Endothelial cell of umbilical vein (primary cell): Measurements from ENCODE around the gene ERICH3. TPM values are rescaled to one million over a fixed set of nuclear protein-coding genes. Genes with fewer than 3 reads are reported as not detected.

ENCODE experiments used
- BruUV-seq: library from RNA; stranded (reverse); fragments of 400-500 nt; replicated peaks from 2 replicates; lab custom pipeline; 2021; lab: Mats Ljungman, UMichigan
- CTCF ChIA-PET: fragments of 300-600, 350-600 bp; sonication (Branson Sonifier 250); formaldehyde crosslinking; loops from one replicate; lab custom pipeline; 2021; ENCODE audit warnings: antibody characterized with exemption, inconsistent platforms; lab: Charles Lee
- POLR2A ChIA-PET: fragments of 300-600, 350-600 bp; sonication (Branson Sonifier 250); formaldehyde crosslinking; loops from one replicate; lab custom pipeline; 2021; ENCODE audit warnings: antibody characterized with exemption, inconsistent platforms; lab: Charles Lee
- DNase-seq: peaks from one replicate; pipeline ENCODE4 v3.0.0-alpha.2; 2011; ENCODE audit warnings: low read depth, low spot score
- FAIRE-seq: peaks from 2 replicates; lab custom pipeline; 2011; peaks lifted over from hg19 to GRCh38; lab: Jason Lieb, UNC
- H2AFZ ChIP-seq: 2 replicates; pipeline ENCODE4 v1.6.0; 2012; ENCODE audit warnings: low read depth, low read length, control low read depth, inconsistent platforms
- H3K27ac ChIP-seq: 2 replicates; pipeline ENCODE4 v1.5.1; 2011; ENCODE audit warnings: low read depth, mild to moderate bottlenecking, control low read depth, low read length, moderate library complexity; ENCODE audit not compliant: insufficient read depth
- H3K27me3 ChIP-seq, 2 experiments: 2 replicates each; pipeline versions ENCODE4 v1.6.0 to v1.6.1; 2011; ENCODE audit warnings: low read length in 2 of 2, mixed read lengths in 1 of 2; ENCODE audit not compliant: control insufficient read depth in 2 of 2, insufficient read depth in 2 of 2
- H3K36me3 ChIP-seq, 2 experiments: 2 replicates in 1 of 2; 3 replicates in 1 of 2; pipeline ENCODE4 v1.5.1; 2011; ENCODE audit warnings: low read length in 2 of 2, mild to moderate bottlenecking in 1 of 2, moderate library complexity in 1 of 2; ENCODE audit not compliant: control insufficient read depth in 2 of 2, insufficient read depth in 2 of 2; ENCODE audit errors: extremely low read depth in 1 of 2
- H3K4me1 ChIP-seq: 3 replicates; pipeline ENCODE4 v1.5.1; 2011; ENCODE audit warnings: mild to moderate bottlenecking, low read length; ENCODE audit not compliant: control insufficient read depth, insufficient read depth; ENCODE audit errors: extremely low read depth
- H3K4me2 ChIP-seq: 2 replicates; pipeline ENCODE4 v1.6.1; 2011; ENCODE audit warnings: low read length, control low read depth, mixed read lengths; ENCODE audit not compliant: insufficient read depth
- H3K4me3 ChIP-seq, 3 experiments: fragments of 200-600 bp in 1 of 3; sonication (generic), shearing (Covaris generic) in 1 of 3; replicated peaks in 1 of 3; 2 replicates each; pipeline ENCODE4 v1.5.1; 2011 to 2016; ENCODE audit warnings: control low read depth in 3 of 3, low read length in 3 of 3, mild to moderate bottlenecking in 2 of 3, inconsistent platforms in 1 of 3, low read depth in 1 of 3, moderate library complexity in 1 of 3; ENCODE audit not compliant: insufficient read depth in 1 of 3
- H3K79me2 ChIP-seq: 2 replicates; pipeline ENCODE4 v1.6.0; 2012; ENCODE audit warnings: low read length, inconsistent platforms; ENCODE audit not compliant: control insufficient read depth, insufficient read depth
- H3K9ac ChIP-seq: replicated peaks from 2 replicates; pipeline ENCODE3; 2011; ENCODE audit warnings: low read length, control low read depth; ENCODE audit not compliant: insufficient read depth; ENCODE audit errors: extremely low read depth
- H3K9me1 ChIP-seq: replicated peaks from 3 replicates; pipeline ENCODE4 v1.6.0; 2011; ENCODE audit warnings: mild to moderate bottlenecking, low read length; ENCODE audit not compliant: control insufficient read depth, insufficient read depth; ENCODE audit errors: extremely low read depth
- H3K9me3 ChIP-seq: replicated peaks from 2 replicates; pipeline ENCODE4 v1.5.1; 2012; ENCODE audit warnings: low read length, inconsistent platforms; ENCODE audit not compliant: control insufficient read depth, insufficient read depth
- H4K20me1 ChIP-seq: replicated peaks from 2 replicates; pipeline ENCODE3; 2011; ENCODE audit warnings: mild to moderate bottlenecking, low read length; ENCODE audit not compliant: control insufficient read depth, insufficient read depth; ENCODE audit errors: extremely low read depth
- EZH2 ChIP-seq: IDR thresholded peaks from 2 replicates; pipeline ENCODE4 v1.6.1; 2012; ENCODE audit warnings: borderline replicate concordance, low read depth, mild to moderate bottlenecking, moderate library complexity, low read length, inconsistent platforms; ENCODE audit not compliant: severe bottlenecking
- FOS ChIP-seq: IDR thresholded peaks from 2 replicates; pipeline ENCODE4 v1.6.1; 2011; ENCODE audit warnings: mild to moderate bottlenecking, low read length, moderate library complexity, borderline replicate concordance; ENCODE audit not compliant: insufficient read depth
- GATA2 ChIP-seq: IDR thresholded peaks from 2 replicates; pipeline ENCODE4 v1.7.0; 2011; ENCODE audit warnings: low read depth, mild to moderate bottlenecking, moderate library complexity, mixed read lengths, low read length; ENCODE audit not compliant: insufficient read length, insufficient read depth
- JUN ChIP-seq: IDR thresholded peaks from 2 replicates; pipeline ENCODE4 v1.6.1; 2011; ENCODE audit warnings: borderline replicate concordance, low read depth; ENCODE audit not compliant: insufficient read length, insufficient read depth
- MYC ChIP-seq: IDR thresholded peaks from one replicate; pipeline ENCODE4 v1.6.1; 2011; ENCODE audit warnings: mild to moderate bottlenecking, low read depth, low read length
- POLR2A ChIP-seq: IDR thresholded peaks from 2 replicates; pipeline ENCODE4 v1.6.1; 2012; ENCODE audit warnings: low read depth, mild to moderate bottlenecking, control low read depth, low read length
- POLR2AphosphoS5 ChIP-seq: IDR thresholded peaks from 2 replicates; pipeline ENCODE4 v1.6.1; 2012; ENCODE audit warnings: low read depth, mild to moderate bottlenecking, control low read depth, low read length, moderate library complexity; ENCODE audit not compliant: insufficient read depth
- dilution Hi-C: fragments of 300-500 bp; cut with MboI; formaldehyde crosslinking; loops from one replicate; pipeline ENCODE4 v1.15.0; 2019; ENCODE audit warnings: low sequenced_read_pairs; ENCODE audit not compliant: extremely low pct_ligation_motif_present
- intact Hi-C: fragments of 100-400 bp; cut with micrococcal nuclease; formaldehyde crosslinking; loops from one replicate; pipeline ENCODE4 v1.10.0; 2022
- polyA plus RNA-seq, 4 experiments: library from polyadenylated mRNA; depleted of rRNA in 3 of 4; stranded (reverse) in 3 of 4; unstranded in 1 of 4; fragments of >200 nt; gene quantifications; 2 replicates each; pipeline versions ENCODE4 v1.2.1 to v1.2.3, GENCODE V29; 2011 to 2012; ENCODE audit warnings: missing spikeins in 1 of 4
- total RNA-seq: library from RNA; stranded (reverse); gene quantifications from 2 replicates; pipeline ENCODE4 v1.2.3, GENCODE V29; 2021
- TF ChIP-seq, protein P1 (sequence below): IDR thresholded peaks from 2 replicates; pipeline ENCODE4 v1.6.1; 2011; ENCODE audit not compliant: insufficient read depth, insufficient read length
- TF ChIP-seq, protein P2 (sequence below), 2 donors: IDR thresholded peaks; 1 replicate in 1 of 2; 2 replicates in 1 of 2; pipeline ENCODE4 v1.5.1; 2011; ENCODE audit warnings: low read length in 2 of 2, mild to moderate bottlenecking in 2 of 2, moderate library complexity in 2 of 2, control low read depth in 1 of 2, inconsistent platforms in 1 of 2, low read depth in 1 of 2; ENCODE audit not compliant: insufficient read depth in 1 of 2; ENCODE audit errors: extremely low read depth in 1 of 2

The ERICH3 gene
- total and polyA plus RNA-seq, 2 donors (not counting 3 experiments of a cell fraction or from before 2014, with no cell fraction given): not detected

DNA sequence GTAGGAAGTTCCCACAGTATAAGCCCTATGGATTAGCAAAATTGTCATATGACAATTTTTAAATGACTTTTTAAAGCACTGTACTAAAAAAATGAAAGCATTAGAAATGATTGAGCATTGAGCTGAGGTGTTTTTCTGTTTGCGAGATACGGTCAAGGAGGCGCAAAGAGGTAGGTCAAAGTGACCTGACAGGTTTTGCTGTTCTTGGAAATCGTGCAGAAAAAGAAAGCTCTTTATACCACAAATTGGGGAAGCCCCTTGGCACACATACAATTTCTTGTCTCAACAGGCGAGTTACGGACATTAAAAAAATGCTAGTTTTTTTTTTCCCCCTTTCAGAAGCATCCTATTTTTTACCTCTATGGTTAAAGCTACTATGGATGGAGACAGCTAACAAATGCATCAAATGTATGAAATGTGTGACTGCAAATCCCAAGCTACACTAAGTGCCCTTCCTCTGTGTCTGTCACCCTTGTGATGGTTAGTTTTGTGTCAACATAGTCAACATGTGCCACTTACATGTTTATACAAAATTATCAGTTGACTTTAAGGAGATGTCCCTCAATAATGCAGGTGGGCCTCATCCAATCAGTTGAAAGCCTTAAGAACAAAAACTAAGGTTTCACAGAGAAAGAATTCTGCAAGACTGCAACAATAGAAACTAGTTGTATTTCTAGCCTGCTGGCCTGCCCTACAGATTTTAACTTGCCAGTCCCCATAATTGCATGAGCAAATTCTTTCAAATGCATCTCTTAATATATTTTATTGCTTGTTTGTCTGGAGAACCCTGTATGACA lies 30.0 kb upstream of the ERICH3 start:
- intact Hi-C loops: no loop called here
- H4K20me1 ChIP-seq: no peaks in the 10 kb centered on the region
- DNase-seq: no peak
- no TSS peak for BruUV-seq
- no peak overlapping the region for H3K9ac ChIP-seq
- H3K79me2 ChIP-seq: no peaks in the 10 kb centered on the region
- TF ChIP-seq GATA2 (no peak), JUN (no peak), MYC (no peak), POLR2A (no peak), EZH2 (no peak), POLR2AphosphoS5 (no peak), FOS (no peak)
- TF ChIP-seq, protein P1, sequence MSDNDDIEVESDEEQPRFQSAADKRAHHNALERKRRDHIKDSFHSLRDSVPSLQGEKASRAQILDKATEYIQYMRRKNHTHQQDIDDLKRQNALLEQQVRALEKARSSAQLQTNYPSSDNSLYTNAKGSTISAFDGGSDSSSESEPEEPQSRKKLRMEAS: no peak
- TF ChIP-seq, protein P2, sequence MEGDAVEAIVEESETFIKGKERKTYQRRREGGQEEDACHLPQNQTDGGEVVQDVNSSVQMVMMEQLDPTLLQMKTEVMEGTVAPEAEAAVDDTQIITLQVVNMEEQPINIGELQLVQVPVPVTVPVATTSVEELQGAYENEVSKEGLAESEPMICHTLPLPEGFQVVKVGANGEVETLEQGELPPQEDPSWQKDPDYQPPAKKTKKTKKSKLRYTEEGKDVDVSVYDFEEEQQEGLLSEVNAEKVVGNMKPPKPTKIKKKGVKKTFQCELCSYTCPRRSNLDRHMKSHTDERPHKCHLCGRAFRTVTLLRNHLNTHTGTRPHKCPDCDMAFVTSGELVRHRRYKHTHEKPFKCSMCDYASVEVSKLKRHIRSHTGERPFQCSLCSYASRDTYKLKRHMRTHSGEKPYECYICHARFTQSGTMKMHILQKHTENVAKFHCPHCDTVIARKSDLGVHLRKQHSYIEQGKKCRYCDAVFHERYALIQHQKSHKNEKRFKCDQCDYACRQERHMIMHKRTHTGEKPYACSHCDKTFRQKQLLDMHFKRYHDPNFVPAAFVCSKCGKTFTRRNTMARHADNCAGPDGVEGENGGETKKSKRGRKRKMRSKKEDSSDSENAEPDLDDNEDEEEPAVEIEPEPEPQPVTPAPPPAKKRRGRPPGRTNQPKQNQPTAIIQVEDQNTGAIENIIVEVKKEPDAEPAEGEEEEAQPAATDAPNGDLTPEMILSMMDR (IDR thresholded peaks at IDR 0.05; ENCODE audit: extremely low read depth in 1 of 2, insufficient read depth in 1 of 2, low read depth in 1 of 2, low read length in 2 of 2): no peak
- H3K27me3 ChIP-seq: no peaks in the 10 kb centered on the region
- no peak for FAIRE-seq
- H3K27ac ChIP-seq: no peak overlapping the region
- peaks cover 0 to 2% of the 10 kb centered on the region in 2 experiments for H3K36me3 ChIP-seq
- H3K4me3 ChIP-seq: no peak overlapping the region
- ChIA-PET CTCF (interaction anchor here (1.0 to 4.6 kb wide), 3 partner anchors 9 to 14 kb away, joined by 3 to 35 read pairs (median 4); no protein-coding TSS in a partner anchor), POLR2A (no interaction called here)
- no peak overlapping the region for H3K4me2 ChIP-seq
- no peaks in the 10 kb centered on the region for H3K9me1 ChIP-seq
- dilution Hi-C loops: no loop called here
- H3K9me3 ChIP-seq: no peaks in the 10 kb centered on the region
- no peaks in the 10 kb centered on the region for H3K4me1 ChIP-seq
- no peak overlapping the region for H2AFZ ChIP-seq
